HG03460 (cell line): Measurements from ENCODE around the gene PTDSS2.
A peak's percentile ranks its signal among the peaks of the same experiment; 100 is the strongest.

Experiments
- ATAC-seq: cut with Tn5 transposase; IDR thresholded peaks from one replicate; pipeline ENCODE4 v1.9.1; 2021; ENCODE audit not compliant: unreplicated experiment

PTDSS2 gene

DNA sequence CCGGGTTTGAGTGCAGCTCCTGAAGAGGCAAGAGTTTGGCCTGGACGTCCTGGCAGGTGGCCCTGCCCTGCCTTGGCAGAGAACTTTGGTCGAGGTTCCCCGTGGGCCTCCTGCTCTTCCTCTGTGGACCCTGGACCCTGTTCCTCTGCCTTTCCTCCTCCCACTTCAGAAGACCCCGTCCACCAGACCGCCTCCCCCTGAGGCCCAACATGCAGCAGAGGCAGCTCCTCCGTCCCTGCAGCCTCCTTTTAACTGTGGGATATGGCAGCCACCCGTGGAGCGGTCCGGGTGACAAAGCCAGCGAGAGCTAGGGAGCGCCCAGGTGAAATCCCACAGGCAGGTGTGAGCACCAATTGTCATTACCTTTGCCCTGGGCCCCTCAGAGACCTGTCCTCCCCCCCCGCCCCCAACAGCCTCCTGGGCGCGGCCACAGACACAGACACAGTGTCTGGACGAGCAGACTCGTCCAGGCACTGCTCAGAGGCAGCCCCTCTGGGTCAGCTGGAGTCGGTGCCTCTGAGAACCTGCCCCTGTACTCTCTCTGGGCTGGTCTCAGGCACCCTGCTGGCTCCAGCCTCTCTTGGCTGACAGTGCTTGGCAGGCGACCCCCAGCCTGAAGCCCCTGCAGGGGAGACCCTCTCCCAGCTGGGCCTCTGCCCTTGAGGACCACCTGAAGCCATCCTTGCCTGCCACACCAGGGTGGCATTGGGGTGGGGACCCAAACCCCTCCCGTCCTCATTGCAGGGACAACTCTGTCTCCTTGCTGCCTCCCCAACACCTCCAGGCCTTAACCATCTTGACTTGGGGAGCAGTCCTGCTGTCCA is 4.1 kb upstream of the PTDSS2 start:
- ATAC-seq, result no peak

DNA sequence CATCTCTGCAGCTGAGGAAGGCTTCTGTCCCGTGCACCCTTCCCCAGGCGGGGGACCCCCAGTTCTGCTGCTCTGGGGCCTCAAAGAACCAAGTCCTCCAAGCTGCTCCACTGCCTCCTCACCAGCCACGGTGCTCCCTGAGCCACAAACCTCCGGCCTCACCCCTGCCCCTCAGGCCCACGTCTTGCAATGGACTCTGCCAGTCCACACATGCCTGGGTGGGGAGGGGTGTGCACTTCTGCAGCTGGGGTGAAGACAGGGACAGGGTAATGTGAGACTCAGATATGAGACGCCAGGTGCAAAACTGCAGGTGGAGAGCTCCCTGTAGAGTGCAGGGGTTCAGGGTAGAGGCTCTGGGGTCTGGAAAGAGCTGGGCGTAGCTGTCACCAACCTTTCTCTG is 3.2 kb upstream of the PTDSS2 start:
- ATAC-seq, result no peak

- ATAC-seq, result peak; percentile 35
Measured at GRCh38 chr11:447923-448731, 2.0 kb upstream of the PTDSS2 start.

DNA sequence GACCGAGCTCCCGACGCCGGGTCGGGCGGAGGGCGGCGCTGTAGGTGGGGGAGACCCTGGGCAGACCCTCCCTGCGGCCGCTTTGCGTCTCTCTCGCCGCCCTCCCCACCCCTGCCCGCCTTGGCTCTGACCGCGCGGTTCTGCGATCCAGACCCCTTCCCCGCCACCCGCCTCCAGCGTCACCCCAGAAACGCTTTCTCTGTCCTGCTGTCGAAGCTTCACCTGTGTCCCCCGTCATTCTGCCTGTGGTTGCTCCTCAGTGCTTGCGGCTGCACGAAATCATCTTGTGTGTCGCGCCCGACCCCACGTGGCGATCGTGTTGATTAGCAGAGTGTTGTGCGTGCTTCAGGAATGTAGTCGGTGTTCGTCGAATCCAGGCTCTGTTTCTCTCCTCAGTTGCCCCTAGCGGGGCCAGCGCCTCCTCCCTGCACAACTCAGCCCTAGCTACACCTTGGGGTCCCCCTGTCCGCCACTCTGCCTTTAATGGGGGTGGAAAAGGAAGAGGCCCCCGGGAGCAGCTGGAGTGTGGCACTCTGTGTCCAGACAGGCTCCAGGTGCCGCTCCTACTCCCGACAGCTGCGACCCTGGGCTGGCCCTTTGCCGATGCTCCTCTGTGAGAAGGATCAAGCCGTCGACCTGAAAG is 851 bp downstream of the PTDSS2 start:
- no peak for ATAC-seq

DNA sequence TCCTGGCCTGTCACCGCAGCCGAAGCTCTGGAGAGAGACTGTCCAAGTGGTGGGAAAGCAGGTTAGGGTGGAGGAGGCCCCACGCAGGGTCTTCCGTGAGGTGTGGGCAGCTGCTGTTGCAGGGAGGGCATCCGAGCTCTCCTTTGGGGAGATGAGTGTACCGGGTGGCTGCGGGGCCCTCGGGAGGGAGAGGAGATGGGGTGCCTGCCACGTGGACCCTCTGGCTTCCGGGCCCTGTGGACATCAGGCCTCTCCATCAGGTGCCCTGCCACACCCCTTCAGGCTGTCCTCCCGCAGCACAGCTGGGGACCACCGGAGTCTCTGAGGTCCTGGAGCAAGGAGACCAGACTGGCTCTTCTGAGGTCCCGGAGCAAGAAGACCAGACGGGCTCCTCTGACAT is 1.7 kb downstream of the PTDSS2 start:
- ATAC-seq, result no peak

DNA sequence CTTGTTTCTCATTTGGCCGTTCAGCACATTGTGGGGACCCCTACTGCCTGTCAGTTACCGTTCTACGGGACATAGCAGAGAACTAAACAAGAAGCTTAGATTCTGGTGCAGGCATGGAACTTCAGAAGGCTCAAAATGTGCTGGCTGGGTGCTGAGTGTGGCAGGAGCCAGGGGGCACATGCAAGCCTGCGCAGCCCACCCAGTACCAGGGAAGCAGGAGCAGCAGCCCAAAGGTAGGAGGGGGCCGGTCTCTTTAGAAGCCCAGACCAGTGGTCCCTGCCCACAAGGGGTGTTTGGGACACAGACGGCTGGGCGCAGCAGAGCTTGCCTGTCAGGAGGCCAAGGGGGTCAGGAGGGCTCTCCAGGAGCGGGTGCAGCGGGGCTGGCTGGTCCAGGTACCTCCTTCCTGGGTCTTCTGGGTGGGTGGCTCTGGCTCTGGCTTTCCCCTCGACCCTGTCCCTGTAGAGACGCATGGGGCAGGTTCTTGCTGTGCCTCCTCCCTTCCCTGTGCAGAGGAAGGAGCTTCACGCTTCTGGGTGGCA is 2.2 kb downstream of the PTDSS2 start:
- no peak for ATAC-seq

- ATAC-seq, result no peak
Measured at GRCh38 chr11:452916-453527, 2.9 kb downstream of the PTDSS2 start.

DNA sequence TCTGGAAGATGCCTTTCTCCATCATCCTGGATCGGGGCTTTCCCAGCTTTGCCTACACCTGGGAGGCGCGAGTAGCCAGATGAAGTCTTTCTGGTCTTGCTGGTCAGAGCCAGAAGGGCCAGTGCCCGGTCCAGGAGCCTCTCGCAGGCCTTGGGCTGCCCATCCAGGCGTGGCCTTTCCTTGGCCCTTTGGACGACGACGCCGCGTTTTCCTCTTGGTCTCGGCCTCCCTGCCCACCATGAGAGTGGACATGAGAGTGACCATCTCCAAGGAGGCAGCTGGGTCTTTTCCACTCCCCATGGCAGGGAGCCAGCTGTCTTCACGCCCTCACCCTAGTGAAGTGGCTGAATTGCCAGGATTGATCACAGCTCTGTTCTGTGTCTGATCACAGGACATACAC is 3.5 kb downstream of the PTDSS2 start:
- no peak for ATAC-seq

DNA sequence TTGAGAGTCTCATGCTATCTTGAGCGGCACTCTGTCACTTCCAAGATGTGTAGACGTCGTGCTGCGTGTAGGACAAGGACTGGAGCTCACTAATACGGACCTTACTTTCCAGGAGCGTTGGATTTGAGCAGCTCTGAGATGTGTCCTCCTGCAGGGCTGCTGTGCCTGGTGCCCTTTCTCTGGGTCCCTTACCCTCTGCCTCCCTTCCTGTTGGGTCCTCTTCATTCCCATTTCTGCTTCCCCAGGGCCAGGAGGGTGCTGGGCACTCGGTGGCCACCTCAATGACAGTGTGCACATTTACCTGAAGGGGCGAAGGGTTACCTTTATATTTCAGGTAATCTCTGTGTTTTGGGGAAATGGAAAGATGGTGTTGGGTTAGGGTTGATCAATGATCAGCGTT is 4.0 kb downstream of the PTDSS2 start:
- ATAC-seq, result no peak

DNA sequence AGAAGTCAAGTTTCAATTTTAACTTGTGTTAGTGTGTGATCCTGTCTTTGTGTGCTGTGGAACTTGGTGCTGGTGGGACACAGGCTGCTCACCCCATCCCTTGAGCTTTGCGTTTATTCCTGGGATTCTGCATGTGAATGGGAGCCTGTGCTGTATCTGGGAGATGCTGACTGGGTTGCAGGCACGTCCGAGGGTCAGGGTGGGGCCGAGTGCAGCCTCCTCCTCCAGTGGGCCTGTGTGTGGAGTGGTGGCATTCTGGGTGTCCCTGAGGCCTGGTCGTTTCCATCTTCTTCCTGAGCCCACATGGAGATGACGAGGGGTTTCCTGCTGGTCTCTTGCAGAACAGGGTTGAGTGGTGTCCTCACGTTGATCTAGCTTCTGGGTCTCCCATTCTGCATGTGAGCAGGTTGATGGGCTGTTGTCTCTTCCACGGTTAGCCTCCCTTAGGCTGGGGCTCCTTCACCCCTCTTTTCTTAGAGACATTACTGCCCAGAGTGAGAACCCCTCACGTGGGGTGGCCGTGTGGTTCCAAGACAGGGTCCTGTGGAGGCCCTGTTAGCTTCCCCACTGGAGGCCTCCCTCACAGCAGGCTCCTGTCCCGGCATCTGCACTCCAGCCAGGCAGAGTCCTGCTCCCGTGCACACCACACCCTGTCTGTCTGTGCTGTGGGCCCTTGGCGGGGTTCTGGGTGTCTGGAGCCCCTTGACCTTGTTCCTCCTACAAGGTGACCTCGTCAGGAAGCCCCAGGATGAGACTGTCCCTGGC is 4.9 kb downstream of the PTDSS2 start:
- no peak for ATAC-seq

DNA sequence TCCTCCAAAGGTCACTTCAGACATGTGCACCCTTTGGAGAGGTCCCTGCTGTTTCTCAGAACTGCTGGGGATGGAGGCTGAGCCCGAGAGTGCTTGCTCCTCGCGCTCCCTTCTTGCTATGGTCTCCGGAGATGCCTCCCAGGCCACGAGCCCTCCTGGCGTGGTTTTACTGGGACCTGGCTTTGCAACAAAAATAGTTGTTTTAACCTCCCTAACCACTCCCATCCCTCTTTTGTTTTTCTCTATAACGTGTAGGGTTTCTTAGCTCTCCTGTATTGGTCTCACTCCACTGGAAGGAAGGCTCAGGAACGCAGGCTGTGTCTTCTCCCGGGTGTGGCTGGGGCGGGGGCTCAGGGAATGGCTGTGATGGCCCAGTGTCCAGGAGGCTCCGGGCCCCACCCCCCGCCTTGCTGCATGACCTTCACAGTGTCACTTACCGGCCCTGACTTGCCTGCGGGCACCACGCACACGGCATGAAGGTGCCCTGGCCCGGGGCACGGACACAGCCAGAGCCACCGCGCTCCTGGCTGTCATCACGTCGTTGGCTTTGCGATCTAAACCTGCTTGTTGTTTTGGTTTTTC is 5.6 kb downstream of the PTDSS2 start:
- ATAC-seq, result no peak

DNA sequence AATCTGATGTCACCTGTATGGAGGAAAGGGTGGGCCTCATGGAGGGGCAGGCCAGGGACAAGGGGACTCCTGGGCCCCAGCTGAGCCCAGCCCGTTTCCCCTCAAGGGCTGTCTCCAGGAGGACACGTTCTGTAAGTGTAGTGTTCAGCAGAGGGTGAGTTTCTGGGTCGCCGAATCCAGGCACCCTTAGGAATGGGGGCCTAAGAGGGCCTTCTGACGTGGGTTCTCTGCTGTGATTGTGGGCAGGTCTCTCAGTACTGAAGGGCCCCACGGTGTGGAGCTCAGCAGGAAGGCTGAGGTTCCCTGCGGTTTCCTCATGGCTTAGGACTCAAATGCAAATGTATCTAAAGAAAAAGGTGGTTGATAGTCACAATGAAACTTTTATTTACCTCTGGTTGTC is 6.5 kb downstream of the PTDSS2 start:
- ATAC-seq, result no peak

GRCh38 chr11:457111-457760 is 7.2 kb downstream of the PTDSS2 start:
- ATAC-seq, result no peak

DNA sequence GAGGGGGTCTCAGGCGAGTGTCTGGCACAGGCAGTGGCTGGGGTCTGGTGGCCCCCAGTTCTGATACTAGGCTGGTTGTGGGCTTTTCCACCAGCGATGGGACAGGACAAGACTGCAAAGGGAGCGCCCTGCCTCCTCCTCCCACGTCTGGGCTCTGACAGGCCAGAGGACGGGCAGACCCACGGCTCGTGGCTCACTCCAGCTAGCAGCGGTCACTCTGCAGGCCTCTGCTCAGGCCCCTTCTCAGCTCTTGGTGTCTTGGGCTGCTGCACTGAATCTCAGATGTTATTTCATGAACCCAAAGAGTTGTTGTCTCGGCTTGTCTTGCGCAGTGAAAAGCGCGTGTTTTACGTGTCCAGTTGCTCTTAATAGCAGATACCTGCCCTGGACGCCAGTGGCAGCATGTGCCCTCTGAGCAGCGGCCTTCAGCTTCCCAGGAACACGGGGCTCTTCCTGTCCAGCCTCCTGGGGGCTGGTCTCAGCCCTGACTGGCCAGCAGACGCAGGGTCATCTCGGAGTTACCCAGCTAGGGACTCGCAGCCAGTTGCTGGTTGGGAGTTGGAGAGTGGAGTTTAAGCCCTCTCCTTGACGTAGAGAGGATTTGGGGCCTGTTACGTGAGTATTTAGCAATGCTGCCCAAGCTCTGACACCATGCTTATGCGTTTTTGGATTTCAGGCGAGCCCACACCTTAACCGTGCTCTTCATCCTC is 9.6 kb downstream of the PTDSS2 start:
- no peak for ATAC-seq

- no peak for ATAC-seq
Measured at GRCh38 chr11:460331-461199, 10.5 kb downstream of the PTDSS2 start.

- ATAC-seq, result no peak
Measured at GRCh38 chr11:461626-462025, 11.5 kb downstream of the PTDSS2 start.

DNA sequence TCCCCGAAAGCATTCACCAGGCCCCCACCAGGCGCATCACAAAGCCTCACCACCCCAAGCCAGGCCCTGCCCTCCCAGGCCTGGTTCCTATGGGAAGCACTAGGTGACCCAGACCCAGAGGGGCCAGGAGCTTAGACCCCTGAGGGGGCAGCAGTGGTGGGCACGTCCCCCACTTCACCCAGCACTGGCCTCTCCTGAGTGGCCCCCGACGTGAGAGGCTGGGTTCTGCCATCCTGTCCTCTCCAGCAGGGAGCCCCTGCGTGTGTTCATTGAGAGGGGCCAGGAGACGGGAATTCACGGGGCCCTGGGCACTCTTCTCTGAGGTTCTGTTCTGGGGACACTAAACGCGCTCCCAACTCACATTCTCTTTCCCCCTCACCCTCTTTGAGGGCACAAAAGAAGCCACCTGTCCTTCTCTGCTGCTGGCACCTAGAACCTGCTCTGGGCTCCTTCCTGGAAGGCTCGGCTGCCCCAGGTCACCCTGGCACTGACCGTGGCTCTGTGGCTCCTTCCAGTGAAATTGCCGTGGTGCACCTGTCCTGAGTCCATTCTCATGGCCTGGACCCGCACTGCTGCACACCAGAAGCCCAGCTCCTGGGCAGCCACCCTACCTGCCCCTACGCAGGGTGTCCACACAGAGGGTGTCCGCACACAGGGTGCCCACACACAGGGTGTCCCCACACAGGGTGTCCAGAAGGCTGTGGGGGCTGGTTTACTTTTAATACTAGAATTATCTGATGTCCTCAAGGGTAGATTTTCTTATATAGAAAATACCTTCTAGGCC is 12.2 kb downstream of the PTDSS2 start:
- no peak for ATAC-seq
